Inflammatory macrophage (primary cell): ENCODE results near the gene IFI44L.

Experiments used
- DNase-seq, 2 donors: peaks; one replicate each; pipeline ENCODE4 v3.0.0-alpha.2; 2020 to 2022

The IFI44L gene

GRCh38 chr1:78690516-78690915 is 70.3 kb downstream of the IFI44L start:
- no peak for DNase-seq

GRCh38 chr1:78691995-78692747 is 71.9 kb downstream of the IFI44L start:
- no peak for DNase-seq
